ENCODE data around the gene MRPL51.
"Not testable (repeated sequence)": the region's sequence is repeated elsewhere in the genome, so short reads cannot be mapped to it uniquely, and the experiment has no call there.

Gene MRPL51

GRCh38 chr12:6532051-6532926 lies 39.2 kb upstream of the MRPL51 start:
- peak; percentile 75 for DNase-seq (ENCODE audit: low spot score)

GRCh38 chr12:6530576-6531260 lies 37.7 kb upstream of the MRPL51 start:
- no peak for DNase-seq (ENCODE audit: low spot score)

- DNase-seq (ENCODE audit: low spot score) = no peak
These were observed 36.3 kb upstream of the MRPL51 start for GRCh38 chr12:6529291-6529737.

- DNase-seq (ENCODE audit: low spot score) = no peak
These were observed 35.6 kb upstream of the MRPL51 start for GRCh38 chr12:6528539-6529235.

- no peak for DNase-seq (ENCODE audit: low spot score)
These were observed 34.6 kb upstream of the MRPL51 start for GRCh38 chr12:6527711-6528110.

- DNase-seq (ENCODE audit: low spot score) = no peak
These were observed 33.9 kb upstream of the MRPL51 start for GRCh38 chr12:6526766-6527525.

GRCh38 chr12:6526201-6526600 lies 33.1 kb upstream of the MRPL51 start:
- DNase-seq (ENCODE audit: low spot score) = no peak

- DNase-seq (ENCODE audit: low spot score) = no peak
These were observed 31.6 kb upstream of the MRPL51 start for GRCh38 chr12:6524648-6525047.

- DNase-seq (ENCODE audit: low spot score) = no peak
These were observed 30.6 kb upstream of the MRPL51 start for GRCh38 chr12:6523708-6524107.

- DNase-seq (ENCODE audit: low spot score) = no peak
These were observed 29.1 kb upstream of the MRPL51 start for GRCh38 chr12:6522193-6522592.

GRCh38 chr12:6520186-6520585 lies 27.1 kb upstream of the MRPL51 start:
- DNase-seq (ENCODE audit: low spot score) = no peak

- no peak for DNase-seq (ENCODE audit: low spot score)
These were observed 15.0 kb upstream of the MRPL51 start for GRCh38 chr12:6508087-6508486.

GRCh38 chr12:6507102-6507998 lies 14.3 kb upstream of the MRPL51 start:
- no peak for DNase-seq (ENCODE audit: low spot score)

- DNase-seq (ENCODE audit: low spot score) = peak; percentile 9
These were observed 7.4 kb upstream of the MRPL51 start for GRCh38 chr12:6500466-6500865.

- DNase-seq (ENCODE audit: low spot score) = not testable (repeated sequence)
These were observed 4.2 kb upstream of the MRPL51 start for GRCh38 chr12:6497291-6497690.

GRCh38 chr12:6494968-6495367 lies 1.9 kb upstream of the MRPL51 start:
- DNase-seq (ENCODE audit: low spot score) = no peak

GRCh38 chr12:6494258-6494743 lies 1.2 kb upstream of the MRPL51 start:
- no peak for DNase-seq (ENCODE audit: low spot score)

- DNase-seq (ENCODE audit: low spot score) = peak; percentile 93
These were observed 615 bp upstream of the MRPL51 start, which contains the start of gene NCAPD2 for GRCh38 chr12:6493497-6494257. Gene NCAPD2, plus strand, starts transcription at chr12:6494102. Its CDS starts 997 bp downstream, at chr12:6495099.

- not testable (repeated sequence) for DNase-seq (ENCODE audit: low spot score)
These were observed 2.4 kb downstream of the MRPL51 start for GRCh38 chr12:6490673-6491072.

GRCh38 chr12:6489449-6489848 lies 3.6 kb downstream of the MRPL51 start:
- DNase-seq (ENCODE audit: low spot score) = no peak
